Effector memory CD4-positive, alpha-beta T cell (primary cell): ENCODE results near the gene FGF1.

Experiments
- DNase-seq, 3 donors: peaks; one replicate each; pipeline ENCODE4 v3.0.0-alpha.2; 2020
- H3K27ac ChIP-seq: 2 replicates; pipeline ENCODE4 v1.7.0; 2013; ENCODE audit warnings: mild to moderate bottlenecking, low read length, moderate library complexity; ENCODE audit not compliant: insufficient read depth, poor library complexity, severe bottlenecking
- H3K27me3 ChIP-seq: replicated peaks from 2 replicates; pipeline ENCODE4 v1.7.0; 2013; ENCODE audit warnings: mild to moderate bottlenecking, low read length; ENCODE audit not compliant: insufficient read depth, control insufficient read depth, poor library complexity, severe bottlenecking
- H3K36me3 ChIP-seq: 2 replicates; pipeline ENCODE4 v1.7.0; 2013; ENCODE audit warnings: mild to moderate bottlenecking, low read length, moderate library complexity; ENCODE audit not compliant: control insufficient read depth, insufficient read depth
- H3K4me1 ChIP-seq: 2 replicates; pipeline ENCODE4 v1.7.0; 2013; ENCODE audit warnings: low read length, mild to moderate bottlenecking; ENCODE audit not compliant: control insufficient read depth, insufficient read depth, poor library complexity, severe bottlenecking
- H3K4me3 ChIP-seq: 2 replicates; pipeline ENCODE4 v1.7.0; 2013; ENCODE audit warnings: low read length, low read depth, mild to moderate bottlenecking; ENCODE audit not compliant: insufficient read depth, poor library complexity, severe bottlenecking
- H3K9me3 ChIP-seq: 2 replicates; pipeline ENCODE4 v1.7.0; 2013; ENCODE audit warnings: mild to moderate bottlenecking, low read length, moderate library complexity; ENCODE audit not compliant: control insufficient read depth

Gene FGF1

DNA sequence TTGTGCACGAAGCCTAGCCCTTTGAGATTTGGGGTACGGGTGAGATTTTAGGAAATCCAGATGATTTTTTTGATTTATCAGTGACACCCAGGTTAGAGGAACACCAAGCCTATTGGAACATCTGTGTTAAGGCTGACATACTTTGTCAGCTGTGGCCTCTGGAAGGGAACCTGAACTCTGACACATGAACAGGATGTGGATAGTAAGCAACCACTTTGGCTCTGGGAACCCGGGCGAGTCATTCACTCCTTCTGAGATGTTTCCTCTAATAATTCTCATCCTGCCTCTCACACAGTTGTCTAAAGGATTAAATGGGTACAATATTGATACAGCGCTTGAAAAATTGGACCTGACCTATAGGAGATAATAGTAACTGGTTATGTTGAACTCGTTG, 67.8 kb downstream of the FGF1 start:
- H3K27ac ChIP-seq = no peak overlapping the region
- H3K4me1 ChIP-seq = no peaks in the 10 kb centered on the region
- no peaks in the 10 kb centered on the region for H3K36me3 ChIP-seq
- no peaks in the 10 kb centered on the region for H3K27me3 ChIP-seq
- H3K4me3 ChIP-seq = no peak overlapping the region
- no peaks in the 10 kb centered on the region for H3K9me3 ChIP-seq
- no peak for DNase-seq

DNA sequence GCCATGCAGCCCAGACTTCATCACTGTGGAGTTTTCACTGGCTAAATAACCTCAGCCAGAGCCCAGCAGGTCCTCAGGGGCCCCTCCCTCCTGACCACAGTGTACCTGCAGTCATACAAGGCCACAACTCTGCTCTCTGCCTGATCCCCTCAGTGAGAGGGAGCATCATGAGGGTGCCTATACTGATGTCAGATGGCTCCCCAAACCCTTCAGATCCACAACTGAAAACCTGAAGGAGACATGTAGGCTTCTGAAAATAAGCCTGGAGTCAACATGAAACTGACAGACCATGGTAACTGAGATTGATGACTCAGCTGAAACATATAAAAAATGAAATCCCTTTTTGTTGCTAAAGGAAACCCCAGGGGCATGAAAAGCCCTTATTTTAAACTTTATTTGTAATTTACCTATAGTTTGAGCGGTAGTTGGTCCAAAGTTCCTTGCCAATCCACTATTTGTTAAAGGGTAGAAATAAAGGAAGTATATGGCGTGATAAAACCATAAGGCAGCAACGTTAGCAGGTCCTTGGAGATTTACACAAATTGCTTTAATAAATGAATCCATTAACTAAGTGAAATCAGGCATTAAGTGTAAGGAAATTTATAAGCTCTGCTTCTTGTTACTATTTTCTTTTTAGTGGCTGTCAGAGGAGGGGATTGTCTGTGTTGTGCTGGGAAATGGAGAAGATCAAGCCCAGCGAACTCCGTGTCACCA, 68.3 kb downstream of the FGF1 start:
- H3K4me1 ChIP-seq = no peaks in the 10 kb centered on the region
- no peak for DNase-seq

DNA sequence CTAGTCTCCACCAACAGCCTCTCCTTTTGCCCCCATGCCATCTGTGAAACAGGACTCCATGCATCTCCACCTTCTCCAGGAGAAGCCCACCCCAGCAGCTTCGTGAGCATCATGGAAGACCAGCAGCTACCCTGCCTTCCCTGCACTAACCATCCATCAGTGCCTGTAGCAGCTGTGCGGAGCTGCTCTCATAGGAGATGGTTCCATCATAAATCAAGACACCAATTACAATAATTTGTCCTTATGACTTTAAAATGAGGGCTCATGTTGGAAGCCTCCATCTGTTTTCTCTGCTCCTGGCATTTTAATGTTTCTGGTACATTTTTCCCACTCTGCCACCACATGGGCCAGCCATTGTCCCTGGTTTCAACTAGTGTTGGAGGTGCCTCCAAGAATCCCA, 69.9 kb downstream of the FGF1 start:
- Histone ChIP-seq H3K9me3 (no peaks in the 10 kb centered on the region), H3K36me3 (no peaks in the 10 kb centered on the region), H3K27me3 (no peaks in the 10 kb centered on the region), H3K4me1 (no peaks in the 10 kb centered on the region), H3K27ac (no peak overlapping the region), H3K4me3 (no peak overlapping the region)
- DNase-seq = no peak

More for the DNA sequence above, 68.3 kb downstream of the FGF1 start:
- no peaks in the 10 kb centered on the region for H3K27me3 ChIP-seq
- H3K27ac ChIP-seq = no peak overlapping the region
- H3K4me3 ChIP-seq = no peak overlapping the region
- H3K36me3 ChIP-seq = no peaks in the 10 kb centered on the region
- H3K9me3 ChIP-seq = no peaks in the 10 kb centered on the region

DNA sequence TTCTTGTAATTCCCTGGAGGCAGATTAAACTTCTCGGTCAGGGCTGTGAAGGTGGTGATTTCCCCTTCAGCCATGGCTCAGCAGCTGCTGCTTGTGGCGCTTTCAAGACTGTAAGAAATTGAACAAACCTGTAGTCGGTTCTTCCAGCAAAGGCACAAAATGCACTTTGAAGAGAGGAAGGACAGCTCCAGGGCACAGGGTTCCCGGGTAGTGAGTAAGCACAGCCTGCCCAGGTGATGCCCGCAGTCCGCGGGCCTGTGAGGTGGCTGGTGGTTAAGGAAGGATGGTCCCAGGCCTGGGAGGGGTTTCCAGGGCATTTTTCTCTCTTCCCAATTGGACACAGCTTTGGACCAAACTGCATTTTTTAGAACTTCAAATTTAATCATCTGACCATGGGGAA, 71.8 kb downstream of the FGF1 start:
- no peak for DNase-seq
- no peaks in the 10 kb centered on the region for H3K9me3 ChIP-seq
- no peaks in the 10 kb centered on the region for H3K36me3 ChIP-seq
- H3K4me3 ChIP-seq = no peak overlapping the region
- no peak overlapping the region for H3K27ac ChIP-seq
- H3K4me1 ChIP-seq = no peaks in the 10 kb centered on the region
- no peaks in the 10 kb centered on the region for H3K27me3 ChIP-seq

GRCh38 chr5:142613271-142613671, 72.6 kb downstream of the FGF1 start:
- no peak overlapping the region for H3K4me3 ChIP-seq
- no peak for DNase-seq
- no peaks in the 10 kb centered on the region for H3K4me1 ChIP-seq
- H3K27me3 ChIP-seq = no peaks in the 10 kb centered on the region
- H3K36me3 ChIP-seq = no peaks in the 10 kb centered on the region
- no peaks in the 10 kb centered on the region for H3K9me3 ChIP-seq
- H3K27ac ChIP-seq = no peak overlapping the region

GRCh38 chr5:142612494-142613270, 73.2 kb downstream of the FGF1 start:
- Histone ChIP-seq H3K36me3 (no peaks in the 10 kb centered on the region), H3K9me3 (no peaks in the 10 kb centered on the region), H3K4me3 (no peak overlapping the region), H3K27ac (no peak overlapping the region), H3K27me3 (no peaks in the 10 kb centered on the region), H3K4me1 (no peaks in the 10 kb centered on the region)
- no peak for DNase-seq

GRCh38 chr5:142611154-142611553, 74.7 kb downstream of the FGF1 start:
- no peak overlapping the region for H3K27ac ChIP-seq
- H3K36me3 ChIP-seq = no peaks in the 10 kb centered on the region
- H3K4me1 ChIP-seq = no peaks in the 10 kb centered on the region
- peak; percentile 2 to 43 (median 24) for DNase-seq
- H3K27me3 ChIP-seq = no peaks in the 10 kb centered on the region
- H3K4me3 ChIP-seq = no peak overlapping the region
- H3K9me3 ChIP-seq = no peaks in the 10 kb centered on the region

GRCh38 chr5:142610176-142611001, 75.5 kb downstream of the FGF1 start:
- H3K9me3 ChIP-seq = no peaks in the 10 kb centered on the region
- H3K27ac ChIP-seq = no peak overlapping the region
- no peaks in the 10 kb centered on the region for H3K27me3 ChIP-seq
- H3K36me3 ChIP-seq = no peaks in the 10 kb centered on the region
- DNase-seq = no peak
- no peak overlapping the region for H3K4me3 ChIP-seq
- H3K4me1 ChIP-seq = no peaks in the 10 kb centered on the region

DNA sequence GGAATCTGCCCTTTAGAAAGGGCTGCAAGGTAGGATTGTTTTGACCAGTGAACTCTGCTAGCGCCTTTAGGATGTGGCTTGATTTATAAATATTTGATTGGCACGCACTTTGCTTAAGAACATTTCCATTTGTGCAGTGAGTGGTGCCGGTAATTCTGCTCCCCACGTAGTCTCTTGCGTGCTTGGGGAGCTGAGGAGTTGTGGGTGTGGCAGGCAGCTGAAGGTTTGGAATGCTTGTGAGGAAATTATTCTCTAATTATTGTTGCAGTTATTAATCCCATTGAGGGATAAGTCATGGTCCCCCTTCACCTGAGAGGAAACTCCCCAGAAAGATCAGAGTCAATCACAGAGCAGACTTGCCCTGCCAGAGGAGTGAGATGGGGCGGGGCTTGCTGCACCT, 76.7 kb downstream of the FGF1 start:
- no peak for DNase-seq
- Histone ChIP-seq H3K36me3 (no peaks in the 10 kb centered on the region), H3K4me3 (no peak overlapping the region), H3K27ac (no peak overlapping the region), H3K27me3 (no peaks in the 10 kb centered on the region), H3K9me3 (no peaks in the 10 kb centered on the region), H3K4me1 (no peaks in the 10 kb centered on the region)

DNA sequence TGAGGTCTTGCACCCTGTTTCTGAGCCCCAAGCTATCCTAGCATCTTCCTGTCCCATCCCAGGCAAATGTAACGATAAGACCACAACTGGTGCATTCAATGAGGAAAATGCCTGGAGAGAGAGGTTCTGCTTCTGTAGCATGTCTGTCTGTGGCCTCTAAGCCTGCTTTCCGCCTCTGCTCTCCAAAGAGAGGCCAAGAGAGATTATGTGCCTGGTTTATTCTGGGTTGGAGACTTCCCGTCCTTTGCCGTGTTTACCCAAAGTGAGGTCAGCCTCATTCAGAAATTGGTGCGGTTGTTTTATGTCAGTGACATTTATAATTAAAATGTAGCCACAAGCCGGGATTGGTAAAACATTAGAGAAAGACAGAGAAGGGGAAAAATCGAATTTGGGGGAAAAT, 77.8 kb downstream of the FGF1 start:
- no peak overlapping the region for H3K4me3 ChIP-seq
- H3K27ac ChIP-seq = no peak overlapping the region
- H3K27me3 ChIP-seq = no peaks in the 10 kb centered on the region
- no peaks in the 10 kb centered on the region for H3K36me3 ChIP-seq
- DNase-seq = no peak
- H3K4me1 ChIP-seq = no peaks in the 10 kb centered on the region
- H3K9me3 ChIP-seq = no peaks in the 10 kb centered on the region
